ENCODE data around the gene SEMA6A.

SEMA6A gene

GRCh38 chr5:116468583-116468982 is 106.0 kb downstream of the SEMA6A start:
- Mint-ChIP-seq H3K9me3 (no peaks in the 10 kb centered on the region), H3K4me1 (no peaks in the 10 kb centered on the region), H3K27ac (no peak overlapping the region), H3K36me3 (no peaks in the 10 kb centered on the region), H3K4me3 (no peak overlapping the region), H3K27me3 (no peaks in the 10 kb centered on the region)
- DNase-seq, result no peak
- CTCF ChIA-PET, result no interaction called here

- CTCF ChIA-PET, result no interaction called here
- no peak overlapping the region for H3K4me3 Mint-ChIP-seq
- DNase-seq, result no peak
- no peaks in the 10 kb centered on the region for H3K27me3 Mint-ChIP-seq
- no peak overlapping the region for H3K27ac Mint-ChIP-seq
- no peaks in the 10 kb centered on the region for H3K9me3 Mint-ChIP-seq
- H3K36me3 Mint-ChIP-seq, result no peaks in the 10 kb centered on the region
- no peaks in the 10 kb centered on the region for H3K4me1 Mint-ChIP-seq
Measured at GRCh38 chr5:116467465-116467843, 107.2 kb downstream of the SEMA6A start.

GRCh38 chr5:116466727-116467464 is 107.7 kb downstream of the SEMA6A start:
- no peaks in the 10 kb centered on the region for H3K9me3 Mint-ChIP-seq
- H3K36me3 Mint-ChIP-seq, result no peaks in the 10 kb centered on the region
- CTCF ChIA-PET, result no interaction called here
- no peak overlapping the region for H3K27ac Mint-ChIP-seq
- H3K4me3 Mint-ChIP-seq, result no peak overlapping the region
- no peak for DNase-seq
- H3K27me3 Mint-ChIP-seq, result no peaks in the 10 kb centered on the region
- no peaks in the 10 kb centered on the region for H3K4me1 Mint-ChIP-seq

- Mint-ChIP-seq H3K27me3 (no peaks in the 10 kb centered on the region), H3K4me3 (no peak overlapping the region), H3K9me3 (no peaks in the 10 kb centered on the region), H3K27ac (no peak overlapping the region), H3K4me1 (no peaks in the 10 kb centered on the region), H3K36me3 (no peaks in the 10 kb centered on the region)
- CTCF ChIA-PET, result no interaction called here
- DNase-seq, result no peak
Measured at GRCh38 chr5:116465411-116465810, 109.2 kb downstream of the SEMA6A start.

GRCh38 chr5:116464144-116464708 is 110.4 kb downstream of the SEMA6A start:
- Mint-ChIP-seq H3K4me1 (no peaks in the 10 kb centered on the region), H3K4me3 (no peak overlapping the region), H3K27me3 (no peaks in the 10 kb centered on the region), H3K27ac (no peak overlapping the region), H3K9me3 (no peaks in the 10 kb centered on the region), H3K36me3 (no peaks in the 10 kb centered on the region)
- DNase-seq, result no peak
- CTCF ChIA-PET, result no interaction called here

- Mint-ChIP-seq H3K36me3 (no peaks in the 10 kb centered on the region), H3K4me3 (no peak overlapping the region), H3K4me1 (no peaks in the 10 kb centered on the region), H3K27ac (no peak overlapping the region), H3K27me3 (no peaks in the 10 kb centered on the region), H3K9me3 (no peaks in the 10 kb centered on the region)
- CTCF ChIA-PET, result no interaction called here
- DNase-seq, result no peak
Measured at GRCh38 chr5:116462500-116462899, 112.1 kb downstream of the SEMA6A start.

- no peaks in the 10 kb centered on the region for H3K9me3 Mint-ChIP-seq
- H3K27me3 Mint-ChIP-seq, result no peaks in the 10 kb centered on the region
- no peaks in the 10 kb centered on the region for H3K36me3 Mint-ChIP-seq
- no peak for DNase-seq
- no peak overlapping the region for H3K4me3 Mint-ChIP-seq
- H3K4me1 Mint-ChIP-seq, result peaks cover 5% of the 10 kb centered on the region
- no peak overlapping the region for H3K27ac Mint-ChIP-seq
- CTCF ChIA-PET, result no interaction called here
Measured at GRCh38 chr5:116459301-116459700, 115.3 kb downstream of the SEMA6A start.

- Mint-ChIP-seq H3K36me3 (no peaks in the 10 kb centered on the region), H3K4me1 (peaks cover 11% of the 10 kb centered on the region), H3K9me3 (no peaks in the 10 kb centered on the region), H3K4me3 (no peak overlapping the region), H3K27ac (no peak overlapping the region), H3K27me3 (no peaks in the 10 kb centered on the region)
- DNase-seq, result no peak
- CTCF ChIA-PET, result no interaction called here
Measured at GRCh38 chr5:116457062-116457461, 117.6 kb downstream of the SEMA6A start.

GRCh38 chr5:116456036-116456435 is 118.6 kb downstream of the SEMA6A start:
- H3K9me3 Mint-ChIP-seq, result no peaks in the 10 kb centered on the region
- H3K36me3 Mint-ChIP-seq, result no peaks in the 10 kb centered on the region
- H3K4me3 Mint-ChIP-seq, result no peak overlapping the region
- H3K4me1 Mint-ChIP-seq, result peaks cover 11% of the 10 kb centered on the region
- DNase-seq, result no peak
- CTCF ChIA-PET, result no interaction called here
- H3K27me3 Mint-ChIP-seq, result no peaks in the 10 kb centered on the region
- no peak overlapping the region for H3K27ac Mint-ChIP-seq

- no peak overlapping the region for H3K27ac Mint-ChIP-seq
- no peaks in the 10 kb centered on the region for H3K27me3 Mint-ChIP-seq
- H3K9me3 Mint-ChIP-seq, result no peaks in the 10 kb centered on the region
- CTCF ChIA-PET, result no interaction called here
- no peak for DNase-seq
- H3K36me3 Mint-ChIP-seq, result no peaks in the 10 kb centered on the region
- peaks cover 11% of the 10 kb centered on the region for H3K4me1 Mint-ChIP-seq
- H3K4me3 Mint-ChIP-seq, result no peak overlapping the region
Measured at GRCh38 chr5:116455061-116455460, 119.6 kb downstream of the SEMA6A start.

- H3K4me1 Mint-ChIP-seq, result peaks cover 11% of the 10 kb centered on the region
- CTCF ChIA-PET, result no interaction called here
- H3K4me3 Mint-ChIP-seq, result no peak overlapping the region
- H3K27me3 Mint-ChIP-seq, result no peaks in the 10 kb centered on the region
- DNase-seq, result no peak
- H3K27ac Mint-ChIP-seq, result no peak overlapping the region
- H3K9me3 Mint-ChIP-seq, result no peaks in the 10 kb centered on the region
- no peaks in the 10 kb centered on the region for H3K36me3 Mint-ChIP-seq
Measured at GRCh38 chr5:116454417-116454927, 120.2 kb downstream of the SEMA6A start.

- Mint-ChIP-seq H3K4me3 (no peak overlapping the region), H3K36me3 (no peaks in the 10 kb centered on the region), H3K9me3 (no peaks in the 10 kb centered on the region), H3K27ac (no peak overlapping the region), H3K4me1 (peaks cover 11% of the 10 kb centered on the region), H3K27me3 (no peaks in the 10 kb centered on the region)
- DNase-seq, result no peak
- CTCF ChIA-PET, result no interaction called here
Measured at GRCh38 chr5:116453988-116454411, 120.6 kb downstream of the SEMA6A start.

- CTCF ChIA-PET, result no interaction called here
- Mint-ChIP-seq H3K27ac (no peak overlapping the region), H3K4me3 (no peak overlapping the region), H3K4me1 (peaks cover 11% of the 10 kb centered on the region), H3K9me3 (no peaks in the 10 kb centered on the region), H3K36me3 (no peaks in the 10 kb centered on the region), H3K27me3 (no peaks in the 10 kb centered on the region)
- no peak for DNase-seq
Measured at GRCh38 chr5:116452774-116453368, 121.8 kb downstream of the SEMA6A start.

GRCh38 chr5:116451905-116452450 is 122.6 kb downstream of the SEMA6A start:
- Mint-ChIP-seq H3K4me1 (peaks cover 11% of the 10 kb centered on the region), H3K9me3 (no peaks in the 10 kb centered on the region), H3K4me3 (no peak overlapping the region), H3K27ac (no peak overlapping the region), H3K36me3 (no peaks in the 10 kb centered on the region), H3K27me3 (no peaks in the 10 kb centered on the region)
- no peak for DNase-seq
- CTCF ChIA-PET, result no interaction called here

- CTCF ChIA-PET, result no interaction called here
- Mint-ChIP-seq H3K4me1 (peaks cover 11% of the 10 kb centered on the region), H3K27ac (no peak overlapping the region), H3K4me3 (no peak overlapping the region), H3K9me3 (peaks cover 1% of the 10 kb centered on the region), H3K27me3 (no peaks in the 10 kb centered on the region), H3K36me3 (no peaks in the 10 kb centered on the region)
- no peak for DNase-seq
Measured at GRCh38 chr5:116451066-116451465, 123.6 kb downstream of the SEMA6A start.

All from activated naive CD4-positive, alpha-beta T cell treated with anti-CD3 and anti-CD28 coated beads, Interleukin-2, amount 10 ng/mL, durations not matched to agents 7 days and 5 days (primary cell).